Fibroblast of the conjunctiva (primary cell): ENCODE results near the gene ATP1A2.
A peak's percentile ranks its signal among the peaks of the same experiment; 100 is the strongest.
"Not testable (repeated sequence)": the region's sequence is repeated elsewhere in the genome, so short reads cannot be mapped to it uniquely, and the experiment has no call there.

Experiments used
- DNase-seq: peaks from one replicate; pipeline ENCODE4 v3.0.0-alpha.2; 2010; ENCODE audit warnings: low read depth

The ATP1A2 gene

DNA sequence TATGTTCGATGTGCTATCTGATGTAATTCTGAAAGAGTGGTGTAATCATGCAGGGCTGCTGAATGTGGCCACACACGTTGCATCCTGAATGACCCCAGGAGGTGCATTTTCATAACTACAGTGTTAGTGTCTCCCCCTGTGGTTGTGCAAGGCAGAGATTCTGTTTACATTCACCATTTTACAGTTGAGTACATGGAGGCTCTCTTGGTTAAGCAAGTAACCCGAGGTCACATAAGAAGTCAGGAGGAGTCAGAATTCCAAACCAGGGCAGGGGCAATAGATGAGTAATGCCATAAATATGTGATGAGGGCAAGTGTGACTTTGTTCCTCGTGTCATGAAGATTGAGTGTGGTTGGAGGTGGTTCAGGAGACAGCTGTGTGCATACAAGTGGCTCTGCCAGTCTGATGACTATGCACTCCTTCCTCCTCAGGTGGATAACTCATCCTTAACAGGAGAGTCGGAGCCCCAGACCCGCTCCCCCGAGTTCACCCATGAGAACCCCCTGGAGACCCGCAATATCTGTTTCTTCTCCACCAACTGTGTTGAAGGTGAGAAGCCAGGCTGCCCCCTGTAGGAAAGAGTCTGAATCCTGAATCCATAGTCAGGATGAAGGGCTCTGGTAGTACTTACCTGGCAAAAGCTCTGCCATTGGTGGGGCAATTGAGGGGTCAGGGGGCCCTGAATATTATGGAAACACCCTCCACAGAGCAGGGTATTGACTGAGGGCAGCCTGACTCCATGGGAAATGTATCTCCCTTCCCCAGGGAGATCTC, 9.3 kb downstream of the ATP1A2 start:
- DNase-seq: peak; percentile 76

DNA sequence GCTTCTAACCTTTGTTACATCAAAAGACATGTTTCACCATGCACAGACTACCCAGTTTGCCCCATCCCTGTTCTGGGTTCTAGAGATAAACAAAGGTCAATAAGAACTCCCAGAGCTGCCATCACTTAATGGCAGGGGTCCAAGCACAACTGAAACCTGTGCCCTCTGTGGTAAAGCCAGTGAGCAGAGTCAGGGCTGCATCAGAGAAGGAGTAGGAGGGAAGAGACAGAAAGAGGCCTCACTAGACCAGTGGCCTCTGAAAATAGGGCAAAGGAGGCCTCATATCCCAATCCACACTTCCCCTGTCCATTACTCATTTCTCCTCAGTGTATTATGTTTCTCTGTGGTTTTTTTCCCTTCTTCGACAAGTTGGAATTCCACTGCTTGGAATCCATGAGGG, 10.2 kb downstream of the ATP1A2 start:
- DNase-seq: no peak

- not testable (repeated sequence) for DNase-seq
Measured at GRCh38 chr1:160126342-160126741, 10.8 kb downstream of the ATP1A2 start.

DNA sequence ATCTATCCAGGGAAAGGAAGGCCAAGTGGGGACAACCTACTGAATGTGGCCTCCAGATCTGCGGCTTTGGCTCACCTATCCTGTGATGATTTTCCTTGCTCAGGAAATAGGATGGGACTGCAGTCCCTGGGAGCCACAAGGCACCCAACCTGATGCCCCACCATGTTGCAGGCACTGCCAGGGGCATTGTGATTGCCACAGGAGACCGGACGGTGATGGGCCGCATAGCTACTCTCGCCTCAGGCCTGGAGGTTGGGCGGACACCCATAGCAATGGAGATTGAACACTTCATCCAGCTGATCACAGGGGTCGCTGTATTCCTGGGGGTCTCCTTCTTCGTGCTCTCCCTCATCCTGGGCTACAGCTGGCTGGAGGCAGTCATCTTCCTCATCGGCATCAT, 11.8 kb downstream of the ATP1A2 start:
- no peak for DNase-seq

DNA sequence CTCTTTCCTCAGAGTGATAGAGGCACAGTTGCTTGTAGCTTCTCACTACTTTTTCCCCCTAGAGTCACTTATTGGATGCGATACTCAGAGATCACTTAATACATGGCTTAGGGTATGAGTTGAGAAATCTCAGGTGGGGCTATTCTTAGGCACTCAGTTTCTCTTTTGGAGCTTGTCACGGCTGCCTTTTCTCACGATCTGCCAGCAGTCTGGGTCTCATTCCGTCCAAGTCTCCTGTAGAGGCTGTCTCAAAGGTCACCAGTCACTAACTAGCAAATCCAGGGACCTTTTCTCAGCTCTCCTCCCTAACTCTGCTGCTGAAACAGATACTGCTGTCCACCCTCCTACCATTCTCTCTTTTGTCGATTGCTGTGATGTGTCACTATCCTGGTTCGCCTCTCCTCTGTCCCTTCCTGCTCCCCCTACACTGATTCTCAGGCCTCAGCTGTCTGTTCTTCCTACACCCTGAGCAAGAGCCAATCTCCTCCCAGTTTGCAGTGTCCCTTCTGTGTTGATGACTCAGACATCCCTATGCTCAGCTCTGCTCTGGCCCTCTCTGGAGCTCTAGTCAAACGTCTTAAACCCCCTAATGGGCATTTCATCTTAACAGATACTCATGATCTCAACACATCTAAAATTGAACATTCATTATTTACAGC, 12.4 kb downstream of the ATP1A2 start:
- no peak for DNase-seq

- no peak for DNase-seq
Measured at GRCh38 chr1:160128636-160129035, 13.1 kb downstream of the ATP1A2 start.

GRCh38 chr1:160129046-160129445, 13.5 kb downstream of the ATP1A2 start:
- no peak for DNase-seq

DNA sequence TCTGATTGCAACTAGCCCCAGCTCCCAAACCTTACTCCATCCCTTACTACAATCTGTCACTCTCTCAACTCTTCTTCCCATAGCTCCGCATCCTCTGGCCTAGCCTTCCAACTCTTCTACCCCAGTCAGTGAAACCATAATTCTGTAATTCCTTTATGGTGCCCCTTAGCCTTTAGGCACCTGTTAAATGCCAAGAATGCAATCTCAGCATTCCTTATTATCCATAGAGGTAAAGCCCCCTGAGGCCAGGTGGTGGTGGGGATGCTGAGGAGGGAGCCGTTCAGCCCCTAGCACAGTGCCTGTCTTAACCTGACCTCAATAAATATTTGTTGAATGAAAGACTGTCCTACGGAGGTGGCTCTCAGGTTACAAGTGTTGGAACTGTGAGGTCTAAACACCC, 14.0 kb downstream of the ATP1A2 start:
- no peak for DNase-seq

- DNase-seq: no peak
Measured at GRCh38 chr1:160129966-160130365, 14.4 kb downstream of the ATP1A2 start.

DNA sequence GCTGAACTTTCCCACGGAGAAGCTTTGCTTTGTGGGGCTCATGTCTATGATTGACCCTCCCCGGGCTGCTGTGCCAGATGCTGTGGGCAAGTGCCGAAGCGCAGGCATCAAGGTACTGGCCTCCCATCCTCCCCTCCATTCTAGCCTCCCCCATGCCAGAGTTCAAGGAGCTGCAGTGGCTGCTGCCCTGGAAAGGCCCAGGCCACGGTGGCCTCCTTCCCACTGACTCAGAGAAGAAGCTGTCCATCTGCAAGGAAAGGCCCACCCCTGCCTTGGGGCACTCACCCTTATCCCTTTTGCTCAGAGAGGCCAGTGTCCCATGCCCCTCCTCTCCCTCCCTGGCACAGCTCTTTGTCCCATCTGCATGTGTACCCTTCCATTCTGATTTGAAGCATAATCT, 14.9 kb downstream of the ATP1A2 start:
- no peak for DNase-seq

- DNase-seq: no peak
Measured at GRCh38 chr1:160130939-160131338, 15.4 kb downstream of the ATP1A2 start.

GRCh38 chr1:160131803-160132565, 16.4 kb downstream of the ATP1A2 start:
- DNase-seq: no peak

- no peak for DNase-seq
Measured at GRCh38 chr1:160133990-160134770, 18.6 kb downstream of the ATP1A2 start.

GRCh38 chr1:160134791-160135572, 19.4 kb downstream of the ATP1A2 start:
- DNase-seq: no peak

GRCh38 chr1:160136121-160136925, 20.8 kb downstream of the ATP1A2 start:
- DNase-seq: no peak

GRCh38 chr1:160136926-160137200, 21.3 kb downstream of the ATP1A2 start:
- DNase-seq: no peak

GRCh38 chr1:160137216-160137862, 21.8 kb downstream of the ATP1A2 start:
- no peak for DNase-seq

DNA sequence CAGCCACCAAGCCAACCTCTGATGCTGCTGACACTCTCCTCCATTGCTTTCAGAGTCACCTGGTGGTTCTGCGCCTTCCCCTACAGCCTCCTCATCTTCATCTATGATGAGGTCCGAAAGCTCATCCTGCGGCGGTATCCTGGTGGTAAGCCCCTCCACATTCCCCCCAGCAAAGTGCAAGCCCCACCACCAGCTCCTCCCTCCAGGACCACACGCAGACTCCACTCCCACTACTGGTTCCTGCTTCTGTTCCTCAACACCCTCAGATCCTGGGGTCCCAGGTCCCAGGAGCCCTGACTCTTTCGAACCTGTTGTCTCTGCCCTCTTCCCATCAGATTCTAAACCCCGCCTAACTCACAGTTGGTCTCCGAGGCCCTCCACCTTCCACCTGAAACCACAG, 24.3 kb downstream of the ATP1A2 start:
- DNase-seq: no peak

DNA sequence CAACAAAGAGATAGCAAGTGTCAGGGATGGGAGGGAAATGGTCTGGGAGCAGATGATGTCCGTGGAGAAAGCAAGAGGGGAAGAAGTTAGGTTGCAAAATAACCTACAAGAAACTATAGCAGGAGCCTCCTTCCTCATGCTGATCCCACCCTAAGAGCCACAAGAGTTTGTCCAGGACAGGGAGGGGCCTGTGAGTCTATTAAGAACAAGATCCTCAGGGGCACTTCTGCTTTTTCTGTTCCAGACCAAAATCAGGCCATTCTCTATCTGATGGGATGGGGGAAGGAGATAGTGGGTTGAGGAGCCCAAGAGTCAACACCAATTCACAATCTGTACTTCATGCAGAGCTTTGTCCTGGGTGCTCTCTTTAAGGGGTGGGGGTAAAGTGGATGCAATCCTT, 28.1 kb downstream of the ATP1A2 start:
- no peak for DNase-seq

- no peak for DNase-seq
Measured at GRCh38 chr1:160144921-160145320, 29.4 kb downstream of the ATP1A2 start.
